Lower lobe of right lung (tissue), 2 donors: Measurements from ENCODE around the gene RTL5. TPM values are rescaled to one million over a fixed set of nuclear protein-coding genes. Genes with fewer than 3 reads are reported as not detected.

Source experiments
- ATAC-seq, 2 donors: fragments of 200-7000 bp; cut with Tn5 transposase; one replicate each; pipeline ENCODE4 v1.9.1; 2020 to 2022; ENCODE audit warnings: mild to moderate bottlenecking in 2 of 2, moderate library complexity in 2 of 2
- DNase-seq: peaks from one replicate; pipeline ENCODE4 v3.0.0-alpha.2; 2020
- H3K27ac ChIP-seq: fragments of 200-600 bp; one replicate; pipeline ENCODE4 v1.8.0; 2022
- H3K27me3 ChIP-seq: fragments of 200-600 bp; one replicate; pipeline ENCODE4 v1.8.0; 2022; ENCODE audit warnings: low read depth
- H3K36me3 ChIP-seq: fragments of 200-600 bp; one replicate; pipeline ENCODE4 v1.8.0; 2022; ENCODE audit warnings: mild to moderate bottlenecking
- H3K4me1 ChIP-seq: fragments of 200-600 bp; one replicate; pipeline ENCODE4 v1.8.0; 2022
- H3K4me3 ChIP-seq: fragments of 200-600 bp; one replicate; pipeline ENCODE4 v1.8.0; 2022; ENCODE audit warnings: mild to moderate bottlenecking
- H3K9me3 ChIP-seq: fragments of 200-600 bp; one replicate; pipeline ENCODE4 v1.8.0; 2022
- CTCF ChIP-seq: fragments of 200-600 bp; IDR thresholded peaks from one replicate; pipeline ENCODE4 v1.8.0; 2022; ENCODE audit warnings: antibody characterized with exemption, mild to moderate bottlenecking
- intact Hi-C: fragments of 100-400 bp; cut with DNase I; formaldehyde crosslinking; loops from one replicate; pipeline ENCODE4 v1.11.0; 2022
- total RNA-seq: library from RNA; stranded (reverse); fragmentation: NEBNext Ultra II Directional; extraction: Animal tissue kit (Norgen Biotek cat#: 25700); gene quantifications from one replicate; pipeline ENCODE4 v1.2.1, GENCODE V29; 2021
- donor health status: DM: no; HTN: yes; CAD: no; lungs with severe emphysema.

RTL5 gene
- total RNA-seq, 1 donor from 2014 or later, result 9.9 TPM

DNA sequence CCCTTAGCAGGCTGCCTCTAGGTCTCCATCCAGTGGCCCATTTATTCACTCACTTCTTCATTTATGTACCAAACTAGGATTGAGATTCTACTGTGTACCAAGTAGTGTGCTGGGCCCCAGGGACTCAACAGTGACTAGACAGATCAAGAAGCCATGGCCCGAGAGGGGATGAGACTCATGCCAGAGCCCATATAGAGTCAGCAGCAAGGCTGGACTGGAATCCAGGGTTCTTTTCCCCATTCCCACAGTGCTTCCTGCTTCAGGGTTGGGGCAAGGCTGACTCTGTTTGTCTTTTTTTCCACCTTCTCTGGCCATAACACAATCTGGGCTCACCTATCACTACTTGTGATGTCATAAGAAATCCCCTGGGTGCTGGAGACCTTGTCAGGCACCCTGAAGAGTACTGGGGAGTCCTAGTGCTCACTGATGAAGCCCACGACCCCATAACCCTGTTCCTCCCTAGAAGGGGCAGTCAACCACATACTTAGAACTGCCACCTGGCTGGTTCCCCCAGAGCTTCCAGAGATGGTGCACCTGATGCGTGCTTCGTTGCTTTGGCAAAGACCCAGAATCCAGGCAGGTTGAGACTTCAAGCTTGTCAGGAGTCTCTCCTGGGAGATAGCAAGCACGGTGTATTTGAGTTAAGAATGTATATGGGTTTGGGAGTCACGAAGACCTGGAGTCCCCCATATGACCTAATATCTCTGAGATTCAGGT lies 6.2 kb downstream of the RTL5 start:
- no peak overlapping the region for H3K4me3 ChIP-seq
- intact Hi-C loops, result no loop called here
- H3K4me1 ChIP-seq, result peaks cover 62% of the 10 kb centered on the region
- DNase-seq, result no peak
- no peaks in the 10 kb centered on the region for H3K9me3 ChIP-seq
- no peak for TF ChIP-seq CTCF
- no peaks in the 10 kb centered on the region for H3K36me3 ChIP-seq
- H3K27ac ChIP-seq, result peak overlapping the region; percentile 41
- H3K27me3 ChIP-seq, result no peaks in the 10 kb centered on the region
- no peak for ATAC-seq

DNA sequence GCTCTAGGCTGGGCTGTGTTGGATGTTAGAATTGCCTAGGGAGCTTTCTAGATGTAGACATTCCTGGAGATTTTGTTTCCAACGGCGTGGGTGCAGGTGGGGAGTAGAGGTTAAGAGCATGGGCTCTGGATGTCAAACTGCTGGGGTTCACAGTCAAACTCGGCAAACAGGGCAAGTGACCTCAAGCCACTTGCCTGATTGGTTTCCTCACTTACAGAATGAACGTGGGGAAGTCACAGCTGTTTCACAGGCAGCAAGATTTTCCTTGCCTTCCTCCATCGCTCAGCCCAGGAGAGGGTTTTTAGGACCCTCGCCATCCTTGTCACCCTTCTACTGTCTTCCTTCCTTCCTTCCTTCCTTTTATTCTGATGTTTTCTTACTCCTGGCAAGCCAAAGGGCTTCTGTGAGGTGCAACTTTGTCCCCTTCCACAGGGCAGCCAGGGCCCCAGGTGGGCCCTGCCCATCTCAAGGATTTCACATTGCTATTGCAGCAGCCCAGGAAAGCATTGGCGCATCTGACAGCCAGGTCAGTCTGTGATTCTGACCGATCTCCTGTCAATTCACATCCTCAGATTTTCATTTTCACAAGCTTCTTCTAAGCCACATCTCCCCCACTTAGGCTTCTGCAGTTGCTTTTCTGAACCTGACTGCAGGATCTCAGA lies 7.0 kb downstream of the RTL5 start:
- DNase-seq (no peak), ATAC-seq (no peak)
- H3K9me3 ChIP-seq, result no peaks in the 10 kb centered on the region
- H3K4me3 ChIP-seq, result no peak overlapping the region
- H3K27ac ChIP-seq, result peak overlapping the region; percentile 62
- no peak for TF ChIP-seq CTCF
- H3K27me3 ChIP-seq, result no peaks in the 10 kb centered on the region
- peaks cover 58% of the 10 kb centered on the region for H3K4me1 ChIP-seq
- no peaks in the 10 kb centered on the region for H3K36me3 ChIP-seq
- intact Hi-C loops, result no loop called here

GRCh38 chrX:72123471-72124185 lies 8.1 kb downstream of the RTL5 start:
- Histone ChIP-seq H3K27me3 (no peaks in the 10 kb centered on the region), H3K27ac (peak overlapping the region; percentile 62), H3K36me3 (no peaks in the 10 kb centered on the region), H3K9me3 (no peaks in the 10 kb centered on the region), H3K4me1 (peaks cover 58% of the 10 kb centered on the region), H3K4me3 (no peak overlapping the region)
- peak; percentile 57 to 68 for ATAC-seq
- intact Hi-C loops, result no loop called here
- DNase-seq, result peak; percentile 68
- TF ChIP-seq CTCF, result no peak

GRCh38 chrX:72122621-72123337 lies 8.9 kb downstream of the RTL5 start:
- no peak for TF ChIP-seq CTCF
- Histone ChIP-seq H3K9me3 (no peaks in the 10 kb centered on the region), H3K27ac (no peak overlapping the region), H3K4me3 (no peak overlapping the region), H3K27me3 (no peaks in the 10 kb centered on the region), H3K4me1 (peaks cover 58% of the 10 kb centered on the region), H3K36me3 (no peaks in the 10 kb centered on the region)
- ATAC-seq (no peak), DNase-seq (no peak)
- intact Hi-C loops, result no loop called here

DNA sequence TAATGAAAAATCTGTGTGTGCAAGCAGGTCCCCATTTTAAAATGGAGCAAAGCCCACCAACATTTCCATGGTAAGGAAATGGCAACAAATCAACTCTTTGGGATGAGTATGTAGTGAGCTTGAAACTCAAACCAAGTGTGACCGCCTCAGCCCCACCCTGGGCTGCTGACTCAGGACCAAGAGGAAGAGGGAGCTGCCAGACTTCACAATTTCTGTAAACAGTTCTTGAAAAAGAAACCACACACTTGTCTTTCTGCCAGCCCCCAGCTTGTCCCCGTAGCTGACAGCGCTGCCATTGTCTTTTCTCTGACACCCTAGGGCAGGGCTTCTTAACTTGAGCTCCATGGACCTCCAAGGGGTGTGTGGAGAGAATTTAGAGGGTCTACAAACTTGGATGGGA lies 10.3 kb downstream of the RTL5 start:
- intact Hi-C loops, result no loop called here
- Histone ChIP-seq H3K27ac (peak overlapping the region; percentile 73), H3K27me3 (no peaks in the 10 kb centered on the region), H3K4me3 (no peak overlapping the region), H3K36me3 (no peaks in the 10 kb centered on the region), H3K9me3 (no peaks in the 10 kb centered on the region), H3K4me1 (peaks cover 58% of the 10 kb centered on the region)
- ATAC-seq (peak; percentile 74), DNase-seq (peak; percentile 65)
- no peak for TF ChIP-seq CTCF
